ENCODE data around the gene LOC128125822.

DNA sequence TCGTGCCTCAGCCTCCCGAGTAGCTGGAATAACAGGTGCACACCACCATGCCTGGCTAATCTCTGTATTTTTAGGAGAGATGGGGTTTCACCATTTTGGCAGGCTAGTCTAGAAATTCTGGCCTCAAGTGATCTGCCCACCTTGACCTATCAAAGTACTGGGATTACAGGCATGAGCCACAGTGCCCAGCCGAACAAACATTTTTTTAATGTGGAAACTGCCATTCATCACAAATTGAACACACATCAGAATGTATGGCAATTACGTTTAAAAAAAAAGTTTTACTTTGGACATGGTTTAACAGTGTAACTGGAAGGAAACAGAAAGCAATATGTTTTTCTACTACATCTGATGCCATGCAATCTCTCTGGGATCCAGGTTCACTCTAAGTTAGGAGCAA, 38.3 kb upstream of the LOC128125822 start:
- TF ChIP-seq, protein P1, sequence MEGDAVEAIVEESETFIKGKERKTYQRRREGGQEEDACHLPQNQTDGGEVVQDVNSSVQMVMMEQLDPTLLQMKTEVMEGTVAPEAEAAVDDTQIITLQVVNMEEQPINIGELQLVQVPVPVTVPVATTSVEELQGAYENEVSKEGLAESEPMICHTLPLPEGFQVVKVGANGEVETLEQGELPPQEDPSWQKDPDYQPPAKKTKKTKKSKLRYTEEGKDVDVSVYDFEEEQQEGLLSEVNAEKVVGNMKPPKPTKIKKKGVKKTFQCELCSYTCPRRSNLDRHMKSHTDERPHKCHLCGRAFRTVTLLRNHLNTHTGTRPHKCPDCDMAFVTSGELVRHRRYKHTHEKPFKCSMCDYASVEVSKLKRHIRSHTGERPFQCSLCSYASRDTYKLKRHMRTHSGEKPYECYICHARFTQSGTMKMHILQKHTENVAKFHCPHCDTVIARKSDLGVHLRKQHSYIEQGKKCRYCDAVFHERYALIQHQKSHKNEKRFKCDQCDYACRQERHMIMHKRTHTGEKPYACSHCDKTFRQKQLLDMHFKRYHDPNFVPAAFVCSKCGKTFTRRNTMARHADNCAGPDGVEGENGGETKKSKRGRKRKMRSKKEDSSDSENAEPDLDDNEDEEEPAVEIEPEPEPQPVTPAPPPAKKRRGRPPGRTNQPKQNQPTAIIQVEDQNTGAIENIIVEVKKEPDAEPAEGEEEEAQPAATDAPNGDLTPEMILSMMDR (IDR thresholded peaks at IDR 0.05): no peak
- TF ChIP-seq POLR2A (IDR thresholded peaks at IDR 0.05): no peak

All from right lobe of liver (tissue), 4 donors.